Dermis blood vessel endothelial cell (primary cell): Measurements from ENCODE around the gene C14orf180. TPM values are rescaled to one million over a fixed set of nuclear protein-coding genes. Genes with fewer than 3 reads are reported as not detected.

ENCODE experiments used
- DNase-seq: peaks from one replicate; pipeline ENCODE4 v3.0.0; 2010
- total RNA-seq: library from RNA; depleted of rRNA; stranded (reverse); fragments of >200 nt; gene quantifications from 2 replicates; pipeline ENCODE4 v1.2.3, GENCODE V29; 2014

Gene C14orf180
- total RNA-seq, 1 donor from 2014 or later = not detected

DNA sequence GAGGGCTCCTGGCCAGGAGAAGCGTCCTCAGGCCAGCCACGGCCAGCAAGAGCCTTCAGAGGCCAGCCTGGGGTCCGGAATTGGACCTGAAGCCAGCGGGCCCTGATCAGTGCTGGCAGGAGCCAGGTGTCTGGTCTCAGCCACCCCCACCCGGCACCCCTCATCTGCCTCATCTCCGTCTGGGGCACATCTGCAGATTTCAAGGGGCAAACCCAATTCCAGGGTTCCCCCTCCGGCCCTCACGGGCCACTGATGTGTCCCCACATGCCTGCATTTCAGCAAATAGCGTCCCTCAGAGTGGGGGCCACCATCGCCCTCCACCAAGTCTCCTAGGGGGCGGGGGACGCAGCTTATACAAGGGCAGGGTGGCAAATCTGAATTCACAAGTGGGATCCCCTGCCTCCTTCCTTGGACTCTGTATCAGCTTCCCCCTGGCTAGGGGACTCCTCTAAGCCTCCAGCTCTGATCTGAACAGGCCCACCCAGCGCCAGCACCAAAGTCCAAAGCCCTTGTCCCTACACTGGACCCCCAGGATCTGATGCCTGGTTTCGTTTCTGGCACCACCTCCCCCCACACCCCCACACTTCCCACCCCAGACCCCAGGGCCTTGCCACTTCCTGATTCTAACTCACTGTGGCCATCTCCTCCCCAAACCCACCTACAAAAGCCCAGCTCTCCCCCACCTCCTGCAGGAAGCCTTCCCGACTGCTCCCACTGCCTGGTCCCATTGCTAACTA lies 14.9 kb downstream of the C14orf180 start:
- no peak for DNase-seq

DNA sequence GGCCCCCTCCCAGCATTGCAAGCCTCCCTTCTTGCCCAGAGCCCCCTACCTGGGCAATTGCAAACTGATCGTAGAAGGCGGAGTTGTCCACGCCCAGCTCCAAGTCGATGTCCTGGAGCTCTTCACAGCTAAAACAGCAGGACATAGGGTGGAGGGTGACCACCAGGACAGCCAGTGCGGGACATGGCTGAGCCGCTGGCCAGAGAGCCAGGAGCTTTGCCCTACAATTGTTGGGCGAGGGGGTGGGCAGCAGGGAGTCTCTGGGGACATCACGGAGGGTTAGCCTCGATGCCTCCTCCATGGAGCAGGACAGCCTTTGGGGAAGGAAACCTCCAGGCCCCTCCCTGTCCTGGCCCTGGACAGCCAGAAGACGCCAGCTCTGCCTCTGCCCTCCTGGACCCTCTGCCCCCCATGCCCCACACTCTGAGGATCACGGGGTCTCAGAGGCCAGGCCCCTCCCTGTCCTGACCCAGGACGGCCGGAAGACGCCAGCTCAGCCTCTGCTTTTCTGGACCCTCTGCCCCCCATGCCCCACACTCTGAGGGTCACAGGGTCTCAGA lies 15.6 kb downstream of the C14orf180 start:
- no peak for DNase-seq

DNA sequence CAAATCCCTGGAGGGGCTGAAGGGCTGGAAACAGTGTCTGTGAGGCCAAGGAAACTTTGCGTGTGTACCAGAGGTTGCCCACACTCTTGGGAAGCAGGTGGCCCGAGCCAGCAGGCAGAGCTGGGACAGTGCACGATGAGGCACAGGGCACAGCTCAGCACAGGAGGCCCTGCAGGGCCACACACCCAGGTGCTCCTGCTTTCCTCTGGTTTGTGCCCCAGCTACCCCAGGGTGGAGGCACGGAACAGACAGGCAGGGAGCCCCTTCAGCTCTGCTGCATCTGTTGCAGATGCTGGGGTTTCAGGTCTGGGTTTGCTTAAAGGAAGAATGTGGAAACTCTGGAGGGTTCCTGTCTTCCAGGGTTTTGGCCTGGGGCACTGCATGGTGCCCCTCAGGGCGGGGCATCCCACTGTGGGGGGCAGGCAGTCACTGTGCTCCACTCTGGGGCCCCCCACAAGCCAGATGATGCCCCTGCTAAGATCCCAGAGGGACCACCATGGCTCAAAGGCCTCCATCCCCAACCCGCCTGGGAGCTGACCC lies 16.4 kb downstream of the C14orf180 start:
- DNase-seq = no peak

DNA sequence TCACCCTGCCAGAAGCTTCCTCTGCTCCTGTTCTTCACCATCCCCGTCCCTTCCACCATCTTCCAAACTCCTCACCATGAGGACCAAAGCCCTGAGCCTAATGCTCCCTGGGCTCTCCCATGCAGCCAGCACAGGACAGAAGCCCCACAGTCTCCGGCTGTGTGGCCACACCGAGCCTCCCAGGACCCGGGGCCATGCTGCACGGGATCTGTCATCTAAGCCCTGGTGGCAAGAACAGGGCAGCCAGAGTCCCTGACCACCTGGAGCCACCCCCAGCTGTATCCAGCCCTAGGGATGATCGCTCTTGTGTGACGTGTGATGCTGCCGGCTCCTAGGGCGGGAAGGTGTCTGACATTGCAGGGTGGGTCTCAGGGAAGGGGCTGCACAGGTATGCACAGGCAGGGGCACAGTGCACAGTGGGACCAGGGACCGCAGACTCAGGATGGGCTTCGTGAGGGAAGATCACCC lies 16.9 kb downstream of the C14orf180 start:
- DNase-seq = no peak

DNA sequence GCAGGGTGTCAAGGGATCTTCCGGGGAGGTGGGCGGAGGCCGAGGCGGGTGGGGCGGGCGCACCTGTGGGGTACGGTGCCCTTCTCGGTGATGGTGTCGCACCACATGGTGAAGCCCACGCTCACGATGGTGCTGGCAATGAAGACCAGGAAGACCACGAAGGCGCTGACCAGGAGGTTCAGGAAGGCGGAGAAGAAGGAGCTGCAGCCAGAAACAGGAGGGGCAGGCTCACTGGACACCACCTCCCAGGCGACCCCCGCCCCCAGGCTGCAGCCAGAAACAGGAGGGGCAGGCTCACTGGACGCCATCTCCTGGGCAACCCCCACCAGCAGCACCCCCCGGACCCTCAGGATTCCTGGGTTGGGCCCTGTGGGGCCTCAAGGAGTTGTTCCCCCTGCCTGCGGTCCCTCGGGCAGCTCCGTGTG lies 17.4 kb downstream of the C14orf180 start:
- no peak for DNase-seq

DNA sequence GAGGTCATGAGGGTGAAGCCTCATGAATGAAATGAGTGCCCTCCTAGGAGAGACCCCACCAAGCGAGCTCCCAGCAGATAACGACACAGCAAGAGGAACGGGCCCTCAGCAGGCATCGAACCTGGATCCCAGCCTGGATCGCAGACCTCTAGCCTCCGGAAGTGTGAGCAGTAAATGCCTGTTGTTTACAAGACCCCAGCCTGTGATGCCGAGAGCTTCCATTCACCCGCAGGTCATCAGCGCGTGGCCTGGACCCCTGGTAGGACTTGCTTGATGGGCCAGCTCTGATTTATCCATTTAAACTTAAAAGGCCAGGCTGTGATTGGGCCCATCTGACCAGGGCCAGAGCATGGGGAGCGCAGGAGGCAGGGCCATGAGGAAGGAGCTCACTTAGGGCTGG lies 18.0 kb downstream of the C14orf180 start:
- DNase-seq = no peak

DNA sequence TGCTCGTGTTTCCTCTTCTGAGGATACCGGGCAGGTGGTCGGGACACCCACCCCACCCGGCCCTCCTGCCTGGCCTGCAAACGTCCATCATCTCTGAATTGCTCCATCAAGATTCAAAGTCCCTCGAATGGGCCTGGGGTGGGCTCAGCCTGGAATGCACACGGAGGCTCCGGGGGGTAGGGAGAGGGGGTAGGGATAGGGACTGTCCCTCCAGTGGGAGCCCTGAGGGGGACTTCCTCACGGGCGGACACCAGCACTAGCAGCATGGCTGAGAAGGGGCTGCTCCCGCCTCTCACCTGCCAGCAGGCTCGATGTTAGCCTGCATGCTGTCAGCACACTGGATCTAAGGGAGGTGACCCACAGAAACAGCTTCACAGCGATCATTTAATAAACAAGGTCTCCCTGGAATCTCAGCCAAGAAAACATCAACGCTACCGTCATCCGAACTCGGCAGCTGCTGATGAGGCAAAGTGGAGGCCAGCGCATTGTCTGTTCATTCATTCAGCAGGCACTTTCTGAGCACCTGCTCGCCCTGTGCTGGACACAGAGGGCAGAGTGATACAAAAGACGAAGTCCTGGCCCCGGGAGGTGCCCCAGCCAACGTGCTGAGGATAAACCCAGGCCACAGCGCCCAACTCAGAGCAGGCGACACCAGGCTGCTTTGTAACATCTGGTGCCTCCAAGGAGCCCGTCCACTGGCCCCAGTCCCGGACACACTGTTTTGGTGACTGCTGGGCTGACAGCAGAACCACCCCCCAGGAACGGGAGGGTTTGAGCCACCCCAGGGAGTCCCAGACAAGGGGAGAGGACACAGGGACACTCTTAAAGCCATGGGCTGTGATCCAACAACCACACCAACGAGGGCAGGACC lies 18.7 kb downstream of the C14orf180 start:
- no peak for DNase-seq

DNA sequence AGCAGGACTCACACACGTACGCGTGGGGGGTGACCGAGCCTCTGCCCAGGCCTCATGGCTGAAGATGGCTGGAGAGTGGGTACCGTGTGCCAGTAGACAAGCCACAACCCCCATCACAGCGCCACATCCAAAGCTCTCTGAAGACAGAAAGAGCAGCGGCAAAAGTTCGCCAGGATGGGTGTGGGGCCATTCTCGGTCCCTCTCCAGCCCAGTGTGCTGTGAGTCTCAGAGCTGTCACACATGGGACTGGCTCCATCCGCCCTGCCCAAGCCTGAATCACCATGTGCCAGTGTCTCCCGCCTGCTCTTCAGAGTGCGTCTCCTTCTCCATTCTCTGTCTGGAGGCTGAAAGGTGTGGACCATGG lies 19.3 kb downstream of the C14orf180 start:
- no peak for DNase-seq

DNA sequence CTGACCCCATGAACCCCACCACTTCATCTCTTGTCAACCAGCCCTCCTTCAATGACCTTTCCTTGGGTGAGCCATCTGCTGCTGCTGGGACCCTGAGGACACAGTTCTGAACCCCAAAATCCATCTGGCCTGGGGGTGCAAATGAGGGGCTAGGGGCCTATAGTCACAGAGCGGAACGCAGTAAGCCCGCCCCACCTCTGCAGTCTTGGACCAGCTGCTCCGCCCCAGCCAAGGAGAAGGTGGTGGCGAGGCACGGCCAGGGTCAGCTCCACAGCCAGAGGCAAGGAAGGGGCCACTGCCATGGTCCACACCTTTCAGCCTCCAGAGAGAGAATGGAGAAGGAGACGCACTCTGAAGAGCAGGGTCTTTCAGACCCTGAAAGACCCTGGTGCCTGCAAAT lies 19.9 kb downstream of the C14orf180 start:
- DNase-seq = no peak

DNA sequence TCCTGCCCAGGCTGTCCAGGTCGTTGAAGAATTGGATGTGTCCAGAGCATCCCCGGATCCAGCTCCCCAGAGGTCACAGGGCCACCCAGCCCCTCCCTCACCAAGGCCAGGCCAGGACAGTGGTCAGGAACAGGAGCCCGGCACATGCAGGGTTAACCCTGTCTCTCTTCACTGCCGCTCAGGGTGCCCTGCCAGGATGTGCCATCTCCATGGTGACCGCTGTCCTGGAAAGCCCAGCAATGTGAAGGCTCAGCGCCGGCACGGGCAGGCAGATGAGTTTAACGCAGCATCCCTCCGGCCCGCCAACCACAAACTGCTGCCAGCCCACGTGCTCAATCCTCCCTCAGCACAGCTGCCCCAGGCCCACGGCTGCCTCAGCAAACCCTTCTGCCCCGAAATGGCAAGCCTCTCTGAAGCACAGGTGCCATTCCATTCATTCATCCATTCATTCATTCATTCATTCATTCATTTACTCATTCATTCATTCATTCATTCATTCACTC lies 20.6 kb downstream of the C14orf180 start:
- DNase-seq = no peak

DNA sequence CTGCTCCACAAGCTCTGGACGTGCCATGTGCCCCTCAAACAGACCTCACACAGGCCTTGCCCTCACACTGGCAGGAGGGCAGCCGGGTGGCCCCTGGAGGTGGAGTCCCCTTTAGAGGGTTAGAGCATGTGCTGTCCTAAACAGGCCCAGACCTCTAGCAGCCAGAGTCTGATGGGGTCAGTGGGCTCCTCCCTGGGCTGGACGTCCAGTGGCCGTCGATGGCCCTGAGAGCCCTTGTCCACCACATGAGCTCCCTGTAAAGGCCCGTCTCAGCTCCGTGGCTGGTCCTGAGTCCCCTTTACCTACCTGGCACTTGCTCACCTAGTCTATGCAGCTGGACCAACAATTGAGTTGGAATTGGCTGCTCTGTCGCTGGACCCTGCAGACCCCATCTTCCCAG lies 21.2 kb downstream of the C14orf180 start:
- DNase-seq = no peak

DNA sequence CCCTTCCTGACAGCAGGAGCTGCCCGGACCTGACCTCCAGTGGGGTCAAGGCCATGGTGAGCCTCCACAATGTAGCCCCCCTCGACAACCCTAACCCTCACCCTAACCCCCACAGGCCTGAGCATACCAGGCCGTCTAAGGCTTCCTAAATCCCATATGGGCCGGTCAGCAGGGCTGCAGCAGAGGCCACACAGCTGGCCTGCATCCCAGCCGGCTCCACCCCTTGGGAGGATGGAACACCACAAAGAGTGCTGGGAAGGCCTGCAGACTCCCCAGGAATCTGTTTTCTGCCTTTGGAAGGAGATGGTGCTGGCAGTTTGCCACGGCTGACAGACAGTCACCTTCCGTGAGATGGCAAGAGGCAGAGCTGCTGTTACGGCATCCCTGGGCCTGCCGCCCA lies 22.2 kb downstream of the C14orf180 start:
- DNase-seq = no peak

DNA sequence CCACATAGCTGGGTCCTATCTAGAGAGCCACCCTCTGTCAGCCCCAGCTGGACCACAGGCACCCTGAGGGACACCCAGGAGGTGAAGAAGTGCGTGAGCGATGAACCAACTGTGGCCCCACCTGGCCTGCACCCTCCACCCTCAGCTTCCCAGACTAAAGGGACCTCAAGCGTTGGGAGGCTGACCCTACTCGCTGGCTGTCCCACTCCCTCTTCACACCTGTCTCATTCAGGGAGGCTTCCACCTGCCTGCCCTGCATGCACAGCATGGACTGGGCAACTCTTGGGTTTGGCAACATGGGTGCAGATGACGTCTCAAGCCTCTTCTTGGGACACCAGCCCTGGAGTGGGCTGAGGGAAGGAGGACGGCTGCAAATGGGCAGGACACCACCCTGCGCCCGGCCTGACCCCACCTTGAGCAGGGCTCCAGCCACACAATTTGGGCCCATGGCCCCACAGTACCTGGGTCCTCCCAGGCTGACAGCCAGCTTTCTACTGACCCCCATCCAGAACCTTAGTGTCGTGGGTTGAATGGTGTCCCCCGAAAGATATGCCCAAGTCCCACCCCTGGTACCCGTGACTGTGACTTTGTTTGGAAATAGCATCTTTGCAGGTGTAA lies 22.9 kb downstream of the C14orf180 start:
- DNase-seq = no peak

DNA sequence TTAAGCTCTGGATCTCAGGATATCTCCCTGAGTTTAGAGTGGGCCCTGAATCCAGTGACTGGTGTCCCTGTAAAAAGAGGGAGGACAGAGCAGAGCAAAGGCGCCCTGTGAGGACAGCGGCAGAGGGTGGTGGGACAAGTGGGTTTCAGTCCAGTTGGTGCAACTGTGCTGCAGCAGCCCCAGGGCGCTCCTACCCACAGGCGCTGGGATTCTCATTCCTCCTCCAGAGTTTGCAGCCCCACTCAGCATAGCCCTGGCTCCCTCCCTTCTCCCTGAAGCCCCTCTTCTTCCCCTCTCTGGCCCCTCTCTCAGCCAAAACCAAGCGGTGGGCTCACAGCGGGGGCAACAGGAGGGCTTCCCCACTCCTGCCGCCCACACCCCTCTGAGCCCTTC lies 23.4 kb downstream of the C14orf180 start:
- no peak for DNase-seq

DNA sequence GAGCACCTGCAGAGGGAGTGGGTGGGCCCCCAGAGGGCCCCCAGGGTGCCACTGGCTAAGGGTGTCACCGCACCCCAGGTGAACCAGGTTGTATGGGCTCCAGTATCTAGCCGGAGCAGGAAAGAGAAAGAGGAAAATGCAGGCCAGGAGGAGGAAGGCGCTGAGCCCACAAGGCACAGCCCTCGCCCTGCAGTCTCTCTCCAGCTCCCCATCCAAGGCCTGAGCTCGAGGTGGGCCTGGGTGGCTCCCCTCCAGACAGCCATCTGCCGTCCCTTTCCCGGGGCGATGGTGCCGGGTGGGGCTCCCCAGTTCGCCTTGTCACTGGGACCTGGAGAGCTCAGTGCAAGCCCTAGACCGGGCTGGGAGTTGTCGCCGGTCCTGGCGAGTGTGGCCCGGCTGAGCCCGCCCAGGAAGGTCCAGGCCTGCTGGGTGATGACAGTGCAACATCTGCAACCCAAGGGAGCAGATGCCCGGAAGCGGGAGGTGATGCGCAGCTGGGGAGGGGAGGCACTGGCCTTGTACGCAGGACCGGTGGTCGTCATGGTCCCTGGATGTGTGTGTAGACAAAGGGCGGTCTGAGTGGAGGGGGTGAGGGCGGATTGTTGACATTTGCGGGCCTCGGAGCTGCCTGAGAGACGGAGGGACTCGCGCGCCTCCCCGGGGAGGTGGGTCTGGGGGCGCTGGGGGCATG lies 24.3 kb downstream of the C14orf180 start:
- no peak for DNase-seq

DNA sequence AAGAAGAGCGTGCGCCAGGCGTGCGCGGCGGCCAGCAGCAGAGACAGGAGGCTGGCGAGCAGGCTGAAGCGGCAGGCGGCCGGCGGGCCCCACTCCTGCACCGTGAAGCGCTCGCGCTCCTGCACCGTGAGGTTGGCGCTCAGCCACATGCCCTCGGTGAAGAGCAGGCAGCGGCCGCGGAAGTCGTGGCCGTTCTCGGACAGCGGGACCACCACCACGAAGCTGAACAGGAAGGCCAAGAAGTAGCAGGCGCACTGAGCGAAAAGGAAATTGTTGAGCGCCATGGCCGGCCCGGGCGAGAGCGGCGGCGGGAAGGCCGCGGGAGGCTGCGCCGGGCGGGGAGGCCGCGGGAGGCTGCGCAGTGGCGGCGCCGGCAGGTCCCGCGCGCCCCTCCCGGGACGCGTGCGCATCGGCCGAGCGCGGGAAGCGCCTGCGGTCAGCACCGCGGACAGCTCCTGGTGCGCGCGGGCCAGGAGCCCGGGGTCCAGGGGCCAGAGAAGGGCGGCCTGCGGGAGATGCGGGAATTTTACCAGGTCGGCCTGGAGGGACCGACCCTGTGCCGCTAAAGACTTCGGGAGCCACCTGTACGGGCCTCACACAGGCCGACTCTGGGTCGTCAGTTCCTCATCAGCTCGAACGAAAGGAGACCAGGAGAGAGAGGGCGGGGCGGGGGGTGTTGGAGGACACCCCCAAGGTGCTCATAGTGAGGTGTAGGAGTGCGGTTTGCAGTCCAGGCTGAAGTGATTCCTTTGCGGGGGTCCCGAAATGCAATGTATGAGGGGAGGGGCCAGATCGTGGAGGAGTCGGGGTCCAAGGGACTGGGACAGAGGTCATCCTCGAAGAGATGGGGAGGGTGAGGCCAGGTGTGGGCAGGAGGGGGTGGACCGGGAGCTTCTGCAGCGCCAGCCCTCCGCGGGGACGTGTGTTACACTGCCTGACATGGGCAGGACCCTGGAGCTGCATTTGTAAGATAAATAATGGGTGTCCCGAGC lies 25.2 kb downstream of the C14orf180 start, which contains the start of gene TMEM179:
Gene TMEM179 (minus strand): TSS at position 315 of the 992 bp plus-strand sequence. CDS start 31 bp downstream, at position 284.
- peak; percentile 55 for DNase-seq

DNA sequence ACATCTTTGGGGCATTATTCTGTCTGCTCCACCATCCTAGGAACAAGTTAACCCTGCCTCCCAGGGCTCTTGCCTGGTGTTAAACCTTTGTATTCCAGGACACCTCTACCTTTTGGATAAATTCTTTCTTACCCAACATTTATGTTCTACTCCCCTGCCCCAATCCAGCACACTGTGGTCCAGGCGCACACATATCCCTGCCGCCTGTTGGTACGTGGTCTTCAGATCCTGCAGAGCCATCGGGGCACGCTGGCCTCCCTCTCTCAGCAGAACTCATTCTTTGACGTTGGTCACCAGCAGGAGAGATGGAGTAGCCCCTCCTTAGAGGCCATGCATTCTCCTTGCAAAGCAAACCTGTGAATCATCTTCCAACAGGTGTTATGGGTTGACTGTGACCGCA lies 30.1 kb downstream of the C14orf180 start:
- DNase-seq = no peak

DNA sequence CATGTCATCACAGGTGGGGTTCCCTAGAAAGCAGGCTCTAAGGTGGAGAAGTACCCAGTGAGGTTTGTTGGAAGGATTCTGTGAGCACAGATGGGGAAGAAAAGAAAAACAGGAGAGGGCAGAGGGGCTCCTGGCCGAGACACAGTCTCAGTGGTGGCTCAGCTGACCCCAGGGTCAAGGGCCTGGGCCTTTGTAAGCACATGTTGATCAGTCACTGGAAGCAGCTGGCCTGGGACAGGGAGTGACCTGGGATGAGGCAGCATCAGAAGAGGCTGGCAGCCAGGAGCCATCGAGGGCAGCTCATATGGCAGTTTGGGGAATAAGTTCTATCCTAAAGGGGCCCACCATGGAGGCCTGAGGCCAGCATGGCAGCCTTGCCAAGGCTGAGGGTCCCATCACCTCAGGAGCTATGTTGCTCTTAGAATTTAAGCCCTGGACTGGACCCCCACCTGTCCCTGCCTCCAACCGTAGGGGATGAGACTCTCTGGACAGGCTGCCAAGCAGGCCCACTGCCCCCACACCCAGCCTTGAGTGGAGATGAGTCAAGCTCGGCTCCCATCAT lies 31.3 kb downstream of the C14orf180 start:
- DNase-seq = no peak

DNA sequence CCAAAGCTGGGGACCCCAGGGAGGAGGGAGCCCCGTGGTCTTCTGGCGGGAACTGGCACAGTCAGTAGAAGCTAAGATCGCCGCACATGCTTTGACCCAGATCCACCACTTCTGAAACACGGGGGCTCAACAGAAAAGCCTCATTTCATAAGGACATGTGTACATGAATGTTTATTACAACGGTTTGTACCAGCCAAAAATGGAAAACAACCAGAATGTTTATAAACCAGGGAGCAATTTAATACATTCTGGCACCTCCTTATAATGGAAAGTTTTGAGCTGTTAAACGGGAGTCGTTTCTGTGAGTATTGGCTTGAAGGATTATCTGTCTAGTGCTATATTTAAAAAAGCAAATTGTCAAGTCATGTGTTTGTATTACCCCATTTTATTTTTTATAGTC lies 32.3 kb downstream of the C14orf180 start:
- DNase-seq = no peak

DNA sequence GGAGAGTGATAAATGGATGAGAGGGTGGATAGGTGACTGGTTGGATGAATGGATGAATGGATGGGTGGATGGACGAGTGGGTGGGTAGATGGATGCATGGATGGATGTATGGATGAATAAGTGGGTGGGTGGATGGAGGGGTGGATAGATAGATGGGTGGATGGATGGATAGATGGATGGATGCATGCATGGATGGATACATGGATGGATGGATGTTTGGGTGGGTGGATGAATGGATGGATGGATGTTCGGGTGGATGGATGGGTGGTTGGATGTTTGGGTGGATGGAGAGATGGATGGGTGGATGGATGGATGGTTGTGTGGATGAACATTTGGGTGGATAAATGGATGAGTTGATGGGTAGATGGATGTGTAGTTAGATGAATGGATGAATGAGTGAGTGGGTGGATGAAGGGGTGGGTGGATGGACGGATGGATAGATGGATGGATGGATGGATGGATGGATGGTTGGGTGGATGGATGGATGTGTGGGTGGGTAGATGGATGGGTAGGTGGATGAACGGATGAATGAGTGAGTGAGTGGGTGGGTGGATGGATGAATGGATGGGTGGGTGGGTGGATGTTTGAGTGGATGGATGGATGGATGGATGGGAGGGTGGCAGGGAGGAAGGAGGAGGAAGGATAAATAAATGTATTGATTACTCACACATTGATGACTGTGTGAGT lies 34.7 kb downstream of the C14orf180 start:
- DNase-seq = no peak
